OCI-LY1 (cell line): ENCODE measurements around the gene LRG1.

Experiments
- H2AFZ ChIP-seq: fragments of 200-600 bp; sonication (generic), shearing (Covaris generic); 2 replicates; pipeline ENCODE4 v1.6.0; 2014; ENCODE audit warnings: antibody characterized with exemption, mild to moderate bottlenecking, low read length
- H3F3A ChIP-seq: fragments of 200-600 bp; sonication (generic), shearing (Covaris generic); 2 replicates; pipeline ENCODE4 v1.6.0; 2014; ENCODE audit warnings: mild to moderate bottlenecking, antibody characterized with exemption, low read length, moderate library complexity; ENCODE audit not compliant: insufficient read depth
- H3K27ac ChIP-seq: fragments of 200-600 bp; sonication (generic); 2 replicates; pipeline ENCODE4 v1.5.1; 2014; ENCODE audit warnings: low read length, mixed run types, mild to moderate bottlenecking, low read depth; ENCODE audit not compliant: poor library complexity, severe bottlenecking
- H3K27me3 ChIP-seq: fragments of 200-600 bp; sonication (generic); 2 replicates; pipeline ENCODE4 v1.6.0; 2014; ENCODE audit warnings: antibody characterized with exemption, mild to moderate bottlenecking, low read length, moderate library complexity; ENCODE audit not compliant: insufficient read depth
- H3K36me3 ChIP-seq: fragments of 200-600 bp; sonication (generic); 2 replicates; pipeline ENCODE4 v1.6.1; 2014; ENCODE audit warnings: mild to moderate bottlenecking, antibody characterized with exemption, low read length, moderate library complexity, mixed read lengths; ENCODE audit not compliant: insufficient read depth
- H3K4me1 ChIP-seq: fragments of 200-600 bp; sonication (generic); 2 replicates; pipeline ENCODE4 v1.5.1; 2014; ENCODE audit warnings: mild to moderate bottlenecking, low read length, moderate library complexity; ENCODE audit not compliant: insufficient read depth, severe bottlenecking
- H3K4me2 ChIP-seq: fragments of 200-600 bp; sonication (generic), shearing (Covaris generic); 2 replicates; pipeline ENCODE4 v1.6.1; 2014; ENCODE audit warnings: low read length
- H3K4me3 ChIP-seq: fragments of 200-600 bp; sonication (generic); 2 replicates; pipeline ENCODE4 v1.5.1; 2014; ENCODE audit warnings: low read length, low read depth, mild to moderate bottlenecking, mixed read lengths; ENCODE audit not compliant: poor library complexity, severe bottlenecking
- H3K79me2 ChIP-seq: fragments of 200-600 bp; shearing (Covaris generic); 2 replicates; pipeline ENCODE4 v1.6.1; 2016; ENCODE audit warnings: mixed run types, low read length, mixed read lengths; ENCODE audit not compliant: insufficient read depth
- H3K9ac ChIP-seq: fragments of 200-600 bp; sonication (generic), shearing (Covaris generic); 2 replicates; pipeline ENCODE4 v1.6.1; 2014; ENCODE audit warnings: mild to moderate bottlenecking, low read length, mixed read lengths
- H3K9me2 ChIP-seq: fragments of 200-600 bp; sonication (generic), shearing (Covaris generic); 2 replicates; pipeline ENCODE4 v1.6.1; 2014; ENCODE audit warnings: low read depth, mild to moderate bottlenecking, low read length, mixed read lengths
- H3K9me3 ChIP-seq: fragments of 200-600 bp; shearing (Covaris generic); 2 replicates; pipeline ENCODE4 v1.6.1; 2014; ENCODE audit warnings: low read length, mixed read lengths
- H4K20me1 ChIP-seq: fragments of 200-600 bp; sonication (generic), shearing (Covaris generic); 2 replicates; pipeline ENCODE4 v1.6.0; 2016; ENCODE audit warnings: mild to moderate bottlenecking, low read length; ENCODE audit not compliant: insufficient read depth
- CTCF ChIP-seq: fragments of 200-600 bp; sonication (generic), shearing (Covaris generic); IDR thresholded peaks from 2 replicates; pipeline ENCODE4 v1.5.1; 2017; ENCODE audit warnings: mild to moderate bottlenecking, antibody characterized with exemption, low read length, moderate library complexity, mixed read lengths
- EZH2 ChIP-seq: fragments of 200-600 bp; sonication (generic), shearing (Covaris generic); IDR thresholded peaks from 2 replicates; pipeline ENCODE4 v1.8.0; 2017; ENCODE audit warnings: borderline replicate concordance, mixed run types, mild to moderate bottlenecking, antibody characterized with exemption, low read length, moderate library complexity, mixed read lengths

The LRG1 gene

GRCh38 chr19:4510435-4511255 is 29.2 kb downstream of the LRG1 start:
- no peak overlapping the region for H3K9ac ChIP-seq
- no peaks in the 10 kb centered on the region for H3K79me2 ChIP-seq
- H2AFZ ChIP-seq = no peak overlapping the region
- H3K9me3 ChIP-seq = no peaks in the 10 kb centered on the region
- no peaks in the 10 kb centered on the region for H3F3A ChIP-seq
- H3K4me3 ChIP-seq = no peak overlapping the region
- H3K4me2 ChIP-seq = no peak overlapping the region
- no peak overlapping the region for H3K27ac ChIP-seq
- H3K36me3 ChIP-seq = peaks cover 3% of the 10 kb centered on the region; the same call in 1 of the 2 replicates
- H3K4me1 ChIP-seq = no peaks in the 10 kb centered on the region
- no peaks in the 10 kb centered on the region for H3K9me2 ChIP-seq
- H4K20me1 ChIP-seq = no peaks in the 10 kb centered on the region
- TF ChIP-seq EZH2 = no peak
- no peak for TF ChIP-seq CTCF
- no peaks in the 10 kb centered on the region for H3K27me3 ChIP-seq

GRCh38 chr19:4508698-4509097 is 31.1 kb downstream of the LRG1 start:
- TF ChIP-seq CTCF (no peak), EZH2 (no peak)
- Histone ChIP-seq H3K9ac (no peak overlapping the region), H3F3A (no peaks in the 10 kb centered on the region), H3K9me2 (no peaks in the 10 kb centered on the region), H3K4me1 (no peaks in the 10 kb centered on the region), H3K4me3 (no peak overlapping the region), H3K27me3 (no peaks in the 10 kb centered on the region), H3K36me3 (peaks cover 7% of the 10 kb centered on the region; the same call in 1 of the 2 replicates), H4K20me1 (no peaks in the 10 kb centered on the region), H3K4me2 (no peak overlapping the region), H3K79me2 (no peaks in the 10 kb centered on the region), H2AFZ (no peak overlapping the region), H3K9me3 (no peaks in the 10 kb centered on the region), H3K27ac (no peak overlapping the region)

- peaks cover 7% of the 10 kb centered on the region; the same call in 1 of the 2 replicates for H3K36me3 ChIP-seq
- H2AFZ ChIP-seq = no peak overlapping the region
- H3K79me2 ChIP-seq = no peaks in the 10 kb centered on the region
- H3K9ac ChIP-seq = no peak overlapping the region
- no peak for TF ChIP-seq CTCF
- TF ChIP-seq EZH2 = no peak
- no peaks in the 10 kb centered on the region for H4K20me1 ChIP-seq
- H3K4me1 ChIP-seq = no peaks in the 10 kb centered on the region
- H3K27me3 ChIP-seq = no peaks in the 10 kb centered on the region
- H3K4me2 ChIP-seq = no peak overlapping the region
- no peak overlapping the region for H3K4me3 ChIP-seq
- no peaks in the 10 kb centered on the region for H3K9me3 ChIP-seq
- H3K9me2 ChIP-seq = no peaks in the 10 kb centered on the region
- H3K27ac ChIP-seq = no peak overlapping the region
- no peaks in the 10 kb centered on the region for H3F3A ChIP-seq
Observed at GRCh38 chr19:4507804-4508203, 32.0 kb downstream of the LRG1 start.
